ENCODE results near the gene CAMLG.

The CAMLG gene

DNA sequence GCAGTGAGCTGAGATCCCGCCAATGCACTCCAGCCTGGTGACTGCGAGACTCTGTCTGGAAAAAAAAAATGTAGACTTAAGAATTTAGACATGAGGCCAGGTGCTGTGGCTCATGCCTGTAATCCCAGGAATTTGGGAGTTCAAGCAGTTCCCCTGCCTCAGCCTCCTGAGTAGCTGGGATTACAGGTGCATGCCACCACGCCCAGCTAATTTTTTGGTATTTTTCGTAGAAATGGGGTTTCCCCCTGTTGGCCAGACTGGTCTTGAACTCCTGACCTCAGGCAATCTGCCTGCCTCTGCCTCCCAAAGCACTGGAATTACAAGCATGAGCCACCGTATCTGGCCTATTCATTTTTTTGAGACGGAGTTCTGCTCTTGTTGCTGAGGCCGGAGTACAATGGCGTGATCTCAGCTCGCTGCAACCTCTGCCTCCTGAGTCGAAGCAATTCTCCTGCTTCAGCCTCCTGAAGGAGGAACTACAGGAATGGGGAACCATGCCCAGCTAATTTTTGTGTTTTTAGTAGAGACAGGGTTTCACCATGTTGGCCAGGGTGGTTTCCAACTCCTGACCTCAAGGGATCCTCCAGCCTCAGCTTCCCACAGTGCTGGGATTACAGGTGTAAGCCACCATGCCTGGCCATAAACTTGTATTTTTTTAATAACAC, 34.2 kb downstream of the CAMLG start:
- Histone ChIP-seq H3K4me3 (ENCODE audit: insufficient read depth in 1 of 2, low read depth in 1 of 2, low read length in 2 of 2) (no peak overlapping the region), H2BK15ac (ENCODE audit: low read depth, poor library complexity, severe bottlenecking) (no peak overlapping the region), H3K4ac (ENCODE audit: low read depth in 1 of 2, low read length in 2 of 2) (no peak overlapping the region), H4K8ac (ENCODE audit: low read length) (no peak overlapping the region), H2BK120ac (ENCODE audit: low read depth, low read length) (no peak overlapping the region), H3K79me1 (replicated peaks; ENCODE audit: low read length, poor library complexity, severe bottlenecking) (peaks cover 14% of the 10 kb centered on the region), H3K27ac (ENCODE audit: low read length, poor library complexity, severe bottlenecking) (no peak overlapping the region), H3K9me3 (ENCODE audit: control insufficient read depth, low read length) (no peaks in the 10 kb centered on the region), H3K9ac (ENCODE audit: low read length) (no peak overlapping the region), H3K4me2 (ENCODE audit: low read length, poor library complexity, severe bottlenecking) (no peak overlapping the region), H3K36me3 (ENCODE audit: control insufficient read depth in 1 of 2, insufficient read depth in 2 of 2, low read depth in 1 of 2, low read length in 2 of 2) (peaks cover 54 to 88% of the 10 kb centered on the region in 2 experiments), H2AFZ (ENCODE audit: low read depth, low read length) (no peak overlapping the region), H2AK5ac (ENCODE audit: low read length, severe bottlenecking) (no peak overlapping the region), H3K14ac (ENCODE audit: low read length in 2 of 2) (no peak overlapping the region), H3K23ac (ENCODE audit: low read length in 2 of 2) (no peak overlapping the region), H3K18ac (ENCODE audit: low read depth in 1 of 2, low read length in 2 of 2) (no peak overlapping the region), H3K27me3 (ENCODE audit: control insufficient read depth in 1 of 2, insufficient read depth in 1 of 2, low read length in 2 of 2) (no peaks in the 10 kb centered on the region), H2BK5ac (ENCODE audit: low read depth, low read length, poor library complexity, severe bottlenecking) (no peak overlapping the region), H2BK12ac (ENCODE audit: low read length in 2 of 2) (no peak overlapping the region), H4K91ac (ENCODE audit: low read length) (no peak overlapping the region), H3K4me1 (ENCODE audit: control insufficient read depth, insufficient read depth, low read depth, low read length) (no peaks in the 10 kb centered on the region)
- no peak for DNase-seq
- WGBS, result 95% methylated on average over 10 of the region's 10 CpGs

DNA sequence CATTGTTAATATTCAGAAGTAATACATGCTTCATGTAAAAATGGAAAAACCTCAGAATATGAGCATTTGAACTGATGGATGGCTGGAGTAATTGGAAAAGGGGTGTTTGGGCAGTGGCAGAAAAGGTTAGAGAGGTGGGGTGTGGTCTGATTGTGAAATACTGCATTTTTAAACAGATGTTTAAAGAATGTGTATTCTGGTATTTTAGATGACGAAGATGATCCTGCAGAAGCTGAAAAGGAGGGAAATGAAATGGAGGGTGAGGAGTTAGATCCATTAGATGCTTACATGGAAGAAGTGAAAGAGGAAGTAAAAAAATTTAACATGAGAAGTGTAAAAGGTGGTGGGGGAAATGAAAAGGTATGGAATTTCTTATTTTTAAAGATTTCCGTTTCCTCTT, 39.0 kb downstream of the CAMLG start:
- Histone ChIP-seq H3K9me3 (ENCODE audit: control insufficient read depth, low read length) (no peaks in the 10 kb centered on the region), H2BK120ac (ENCODE audit: low read depth, low read length) (no peak overlapping the region), H3K18ac (ENCODE audit: low read depth in 1 of 2, low read length in 2 of 2) (no peak overlapping the region), H2AFZ (ENCODE audit: low read depth, low read length) (no peak overlapping the region), H2BK5ac (ENCODE audit: low read depth, low read length, poor library complexity, severe bottlenecking) (no peak overlapping the region), H2BK15ac (ENCODE audit: low read depth, poor library complexity, severe bottlenecking) (no peak overlapping the region), H3K4ac (ENCODE audit: low read depth in 1 of 2, low read length in 2 of 2) (no peak overlapping the region), H3K23ac (ENCODE audit: low read length in 2 of 2) (no peak overlapping the region), H4K91ac (ENCODE audit: low read length) (no peak overlapping the region), H3K4me2 (ENCODE audit: low read length, poor library complexity, severe bottlenecking) (no peak overlapping the region), H4K8ac (ENCODE audit: low read length) (no peak overlapping the region), H3K14ac (ENCODE audit: low read length in 2 of 2) (no peak overlapping the region), H3K4me1 (ENCODE audit: control insufficient read depth, insufficient read depth, low read depth, low read length) (no peaks in the 10 kb centered on the region), H3K9ac (ENCODE audit: low read length) (no peak overlapping the region), H2BK12ac (ENCODE audit: low read length in 2 of 2) (no peak overlapping the region), H2AK5ac (ENCODE audit: low read length, severe bottlenecking) (no peak overlapping the region), H3K79me1 (replicated peaks; ENCODE audit: low read length, poor library complexity, severe bottlenecking) (peaks cover 11% of the 10 kb centered on the region), H3K4me3 (ENCODE audit: insufficient read depth in 1 of 2, low read depth in 1 of 2, low read length in 2 of 2) (no peak overlapping the region), H3K27ac (ENCODE audit: low read length, poor library complexity, severe bottlenecking) (no peak overlapping the region), H3K36me3 (ENCODE audit: control insufficient read depth in 1 of 2, insufficient read depth in 2 of 2, low read depth in 1 of 2, low read length in 2 of 2) (peaks cover 45 to 90% of the 10 kb centered on the region in 2 experiments), H3K27me3 (ENCODE audit: control insufficient read depth in 1 of 2, insufficient read depth in 1 of 2, low read length in 2 of 2) (no peaks in the 10 kb centered on the region)
- WGBS, result 88% methylated on average over 1 of the region's 2 CpGs
- no peak for DNase-seq

DNA sequence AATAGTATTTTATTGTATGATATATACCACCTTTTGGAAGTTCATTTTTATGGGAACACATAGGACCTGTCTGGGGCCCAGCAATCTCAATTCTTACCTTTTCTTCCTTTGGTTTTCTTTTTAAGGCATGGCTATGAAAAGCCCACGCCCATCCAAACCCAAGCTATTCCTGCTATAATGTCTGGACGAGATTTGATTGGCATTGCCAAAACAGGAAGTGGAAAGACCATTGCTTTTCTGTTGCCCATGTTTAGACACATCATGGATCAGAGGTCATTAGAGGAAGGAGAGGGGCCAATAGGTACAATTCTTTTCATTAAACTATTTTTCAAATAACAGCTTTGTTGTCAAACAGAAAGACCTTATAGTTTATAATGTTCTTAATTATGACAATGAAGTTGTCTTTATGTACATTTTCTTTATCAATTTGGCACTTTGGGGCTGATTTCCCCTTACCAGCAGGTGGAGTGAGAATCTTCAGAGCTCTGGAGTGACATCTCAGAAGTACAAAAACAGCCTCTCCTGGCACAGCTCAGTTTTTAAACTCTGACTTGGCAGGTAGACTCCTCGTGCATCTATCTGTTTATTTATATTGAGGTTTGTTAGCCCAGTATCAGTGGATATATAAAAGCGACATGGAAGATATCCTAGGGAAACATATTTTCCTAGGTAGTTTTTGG, 46.0 kb downstream of the CAMLG start:
- Histone ChIP-seq H2BK5ac (ENCODE audit: low read depth, low read length, poor library complexity, severe bottlenecking) (no peak overlapping the region), H4K8ac (ENCODE audit: low read length) (no peak overlapping the region)
- WGBS, result 52% methylated on average over 3 of the region's 4 CpGs

DNA sequence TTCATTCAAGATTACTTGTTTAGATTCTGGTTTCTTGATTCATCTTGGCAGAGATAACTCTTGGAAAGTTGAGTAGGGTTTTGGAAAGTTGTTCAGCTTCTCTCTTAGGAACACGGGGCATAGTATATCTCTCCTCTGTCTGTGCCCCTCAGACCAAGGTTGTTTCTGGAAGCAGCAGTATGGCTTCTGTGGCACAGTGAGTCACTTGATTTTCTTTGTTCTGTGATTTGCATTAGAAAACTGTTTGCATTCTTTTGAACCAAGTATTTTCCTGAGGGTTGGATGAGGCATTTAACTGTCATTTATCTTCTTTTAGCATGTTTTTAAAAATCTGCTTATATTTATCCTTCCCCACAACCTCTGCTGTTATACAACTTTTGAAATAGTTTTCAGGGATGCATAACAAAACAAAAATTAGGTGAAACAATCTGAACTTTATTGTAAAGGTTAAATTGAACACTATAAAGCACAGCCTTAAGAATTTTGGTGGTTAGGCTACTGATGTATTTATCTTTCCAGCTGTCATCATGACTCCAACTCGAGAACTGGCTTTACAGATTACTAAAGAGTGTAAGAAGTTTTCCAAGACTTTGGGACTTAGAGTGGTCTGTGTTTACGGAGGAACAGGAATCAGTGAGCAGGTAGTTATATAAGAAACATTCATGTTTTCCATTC, 46.7 kb downstream of the CAMLG start:
- no peak overlapping the region for H2BK5ac ChIP-seq (ENCODE audit: low read depth, low read length, poor library complexity, severe bottlenecking)
- no peak overlapping the region for H2BK15ac ChIP-seq (ENCODE audit: low read depth, poor library complexity, severe bottlenecking)
- no peak overlapping the region for H2BK12ac ChIP-seq (ENCODE audit: low read length in 2 of 2)
- H3K9me3 ChIP-seq (ENCODE audit: control insufficient read depth, low read length), result no peaks in the 10 kb centered on the region
- no peak overlapping the region for H3K18ac ChIP-seq (ENCODE audit: low read depth in 1 of 2, low read length in 2 of 2)
- peak; percentile 44 for DNase-seq
- WGBS, result 67% methylated on average over 1 of the region's 3 CpGs
- no peak overlapping the region for H2AFZ ChIP-seq (ENCODE audit: low read depth, low read length)
- no peak overlapping the region for H3K23ac ChIP-seq (ENCODE audit: low read length in 2 of 2)
- H2BK120ac ChIP-seq (ENCODE audit: low read depth, low read length), result no peak overlapping the region
- H4K8ac ChIP-seq (ENCODE audit: low read length), result no peak overlapping the region
- no peak overlapping the region for H3K4me2 ChIP-seq (ENCODE audit: low read length, poor library complexity, severe bottlenecking)
- H3K4me1 ChIP-seq (ENCODE audit: control insufficient read depth, insufficient read depth, low read depth, low read length), result no peaks in the 10 kb centered on the region
- H3K4me3 ChIP-seq (ENCODE audit: insufficient read depth in 1 of 2, low read depth in 1 of 2, low read length in 2 of 2), result no peak overlapping the region
- no peak overlapping the region for H3K4ac ChIP-seq (ENCODE audit: low read depth in 1 of 2, low read length in 2 of 2)
- H3K27me3 ChIP-seq (ENCODE audit: control insufficient read depth in 1 of 2, insufficient read depth in 1 of 2, low read length in 2 of 2), result no peaks in the 10 kb centered on the region
- peaks cover 19 to 91% of the 10 kb centered on the region in 2 experiments for H3K36me3 ChIP-seq (ENCODE audit: control insufficient read depth in 1 of 2, insufficient read depth in 2 of 2, low read depth in 1 of 2, low read length in 2 of 2)
- no peak overlapping the region for H3K9ac ChIP-seq (ENCODE audit: low read length)
- no peak overlapping the region for H3K27ac ChIP-seq (ENCODE audit: low read length, poor library complexity, severe bottlenecking)
- no peak overlapping the region for H4K91ac ChIP-seq (ENCODE audit: low read length)
- peaks cover 12% of the 10 kb centered on the region for H3K79me1 ChIP-seq (replicated peaks; ENCODE audit: low read length, poor library complexity, severe bottlenecking)
- H3K14ac ChIP-seq (ENCODE audit: low read length in 2 of 2), result no peak overlapping the region
- no peak overlapping the region for H2AK5ac ChIP-seq (ENCODE audit: low read length, severe bottlenecking)

More for the DNA sequence above, 46.0 kb downstream of the CAMLG start:
- Histone ChIP-seq H2AK5ac (ENCODE audit: low read length, severe bottlenecking) (no peak overlapping the region), H2BK15ac (ENCODE audit: low read depth, poor library complexity, severe bottlenecking) (no peak overlapping the region), H3K9me3 (ENCODE audit: control insufficient read depth, low read length) (no peaks in the 10 kb centered on the region), H2BK120ac (ENCODE audit: low read depth, low read length) (no peak overlapping the region), H3K27me3 (ENCODE audit: control insufficient read depth in 1 of 2, insufficient read depth in 1 of 2, low read length in 2 of 2) (no peaks in the 10 kb centered on the region), H3K79me1 (replicated peaks; ENCODE audit: low read length, poor library complexity, severe bottlenecking) (peaks cover 12% of the 10 kb centered on the region), H3K4me1 (ENCODE audit: control insufficient read depth, insufficient read depth, low read depth, low read length) (no peaks in the 10 kb centered on the region), H3K18ac (ENCODE audit: low read depth in 1 of 2, low read length in 2 of 2) (no peak overlapping the region), H3K4ac (ENCODE audit: low read depth in 1 of 2, low read length in 2 of 2) (no peak overlapping the region), H3K9ac (ENCODE audit: low read length) (no peak overlapping the region), H2BK12ac (ENCODE audit: low read length in 2 of 2) (no peak overlapping the region), H3K4me2 (ENCODE audit: low read length, poor library complexity, severe bottlenecking) (no peak overlapping the region), H2AFZ (ENCODE audit: low read depth, low read length) (no peak overlapping the region), H3K14ac (ENCODE audit: low read length in 2 of 2) (no peak overlapping the region), H3K36me3 (ENCODE audit: control insufficient read depth in 1 of 2, insufficient read depth in 2 of 2, low read depth in 1 of 2, low read length in 2 of 2) (peaks cover 24 to 90% of the 10 kb centered on the region in 2 experiments), H3K4me3 (ENCODE audit: insufficient read depth in 1 of 2, low read depth in 1 of 2, low read length in 2 of 2) (no peak overlapping the region), H3K27ac (ENCODE audit: low read length, poor library complexity, severe bottlenecking) (peak overlapping the region; percentile 42), H3K23ac (ENCODE audit: low read length in 2 of 2) (no peak overlapping the region), H4K91ac (ENCODE audit: low read length) (no peak overlapping the region)
- DNase-seq, result peak; percentile 16

Measured in mesenchymal stem cell (in vitro differentiated cells and primary cell).